ENCODE data around the gene CXorf49B.
"Not testable (repeated sequence)": the region's sequence is repeated elsewhere in the genome, so short reads cannot be mapped to it uniquely, and the experiment has no call there.

The CXorf49B gene
- total RNA-seq, result 0 reads per million in 3 experiments

GRCh38 chrX:71763049-71763448 is at the start of gene CXorf49B:
Gene CXorf49B (plus strand): TSS chrX:71763349. CDS start chrX:71763424, 75 bp downstream.
- not testable (repeated sequence) for DNase-seq

- not testable (repeated sequence) for DNase-seq
Observed at GRCh38 chrX:71714064-71714463, 49.1 kb upstream of the CXorf49B start.

- not testable (repeated sequence) for DNase-seq
Observed at GRCh38 chrX:71715551-71715950, 47.6 kb upstream of the CXorf49B start.

DNA sequence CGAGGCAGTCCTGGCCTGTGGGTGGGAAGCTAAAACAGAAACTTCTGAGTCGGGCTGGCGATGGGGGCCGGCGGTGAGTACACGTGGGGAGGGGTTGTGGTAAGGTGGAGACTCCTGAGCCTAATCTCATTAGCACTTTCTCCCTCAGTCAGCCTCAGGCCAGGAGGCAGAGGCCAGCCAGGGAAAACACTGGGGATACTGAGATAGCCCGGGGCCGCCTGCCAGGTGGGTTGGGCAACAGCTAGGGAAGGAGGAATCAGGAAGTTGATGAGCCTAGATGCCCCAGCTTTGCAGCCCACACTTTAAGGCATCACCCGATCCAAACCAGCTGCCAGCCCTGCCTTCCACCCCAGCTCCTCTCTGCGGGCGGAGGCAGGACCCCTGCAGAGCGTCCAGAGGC is 46.8 kb upstream of the CXorf49B start:
- DNase-seq, result not testable (repeated sequence)

GRCh38 chrX:71718185-71718584 is 45.0 kb upstream of the CXorf49B start, which contains the start of gene CXorf49:
Gene CXorf49 (minus strand): TSS chrX:71718285. CDS start chrX:71718151, 134 bp downstream.
- not testable (repeated sequence) for DNase-seq

- DNase-seq, result not testable (repeated sequence)
Observed at GRCh38 chrX:71719195-71719594, 44.0 kb upstream of the CXorf49B start.

GRCh38 chrX:71720289-71720886 is 42.8 kb upstream of the CXorf49B start:
- DNase-seq, result not testable (repeated sequence)

GRCh38 chrX:71760688-71761281 is 2.4 kb upstream of the CXorf49B start:
- DNase-seq, result not testable (repeated sequence)

- not testable (repeated sequence) for DNase-seq
Observed at GRCh38 chrX:71764832-71765231, 1.7 kb downstream of the CXorf49B start.

DNA sequence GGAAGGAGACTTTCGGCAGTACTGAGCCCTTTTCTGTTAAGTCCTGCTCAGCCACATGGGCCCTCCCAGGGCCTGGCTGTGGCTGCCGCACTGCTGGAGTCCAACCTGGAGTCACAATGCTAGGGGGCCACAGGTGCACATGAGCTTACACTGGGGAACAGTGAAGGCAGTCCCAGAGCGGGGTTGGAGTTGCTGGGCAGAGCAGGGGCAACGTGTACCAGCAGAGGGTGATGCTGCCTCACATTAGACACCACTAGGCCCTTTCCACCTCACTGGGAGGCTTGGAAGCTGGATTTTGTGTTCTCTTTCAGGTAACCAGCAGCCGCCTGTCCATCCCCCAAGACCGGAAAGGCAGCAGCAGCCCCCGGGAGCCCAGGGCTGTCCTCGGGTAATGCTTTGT is 2.5 kb downstream of the CXorf49B start:
- DNase-seq, result not testable (repeated sequence)

DNA sequence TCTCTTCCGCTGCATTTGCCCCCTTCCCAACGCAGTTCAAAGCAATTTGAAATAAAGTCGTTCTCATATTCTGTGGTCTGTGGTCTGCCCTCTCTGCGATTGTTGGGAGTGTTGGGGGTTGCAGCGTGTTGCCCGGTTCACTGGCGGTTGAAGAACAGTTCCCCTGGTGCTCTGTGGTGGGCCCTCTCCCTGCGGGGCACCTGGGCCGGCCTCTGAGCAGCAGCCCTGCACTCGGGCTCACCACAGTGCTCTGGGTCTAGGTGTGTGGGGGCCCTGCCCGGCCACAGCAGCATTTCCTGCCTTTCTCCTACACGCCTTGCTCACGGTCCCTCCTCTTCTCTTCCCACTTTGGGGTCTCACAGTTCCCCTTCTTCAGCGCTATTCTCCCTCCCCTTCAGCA is 4.0 kb downstream of the CXorf49B start:
- not testable (repeated sequence) for DNase-seq

DNA sequence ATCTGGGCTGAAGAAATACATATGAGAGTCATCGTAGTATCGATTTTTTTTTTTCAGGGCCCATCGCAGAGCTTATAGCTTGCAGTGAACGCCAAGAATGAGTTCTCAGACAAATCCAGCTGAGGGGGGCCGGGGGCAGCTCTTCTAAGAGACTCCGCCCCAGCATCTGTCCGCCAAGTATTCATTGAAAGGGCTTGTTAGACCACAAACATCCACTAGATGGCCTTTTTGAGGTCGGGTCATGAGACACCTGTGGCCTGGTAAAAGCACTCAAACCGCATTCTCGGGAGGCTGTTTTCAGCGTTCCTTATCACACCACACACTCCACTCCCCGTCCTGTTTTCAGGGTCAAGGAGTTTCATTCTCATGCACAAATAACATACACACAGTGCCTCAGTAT is 15.2 kb downstream of the CXorf49B start:
- not testable (repeated sequence) for DNase-seq

DNA sequence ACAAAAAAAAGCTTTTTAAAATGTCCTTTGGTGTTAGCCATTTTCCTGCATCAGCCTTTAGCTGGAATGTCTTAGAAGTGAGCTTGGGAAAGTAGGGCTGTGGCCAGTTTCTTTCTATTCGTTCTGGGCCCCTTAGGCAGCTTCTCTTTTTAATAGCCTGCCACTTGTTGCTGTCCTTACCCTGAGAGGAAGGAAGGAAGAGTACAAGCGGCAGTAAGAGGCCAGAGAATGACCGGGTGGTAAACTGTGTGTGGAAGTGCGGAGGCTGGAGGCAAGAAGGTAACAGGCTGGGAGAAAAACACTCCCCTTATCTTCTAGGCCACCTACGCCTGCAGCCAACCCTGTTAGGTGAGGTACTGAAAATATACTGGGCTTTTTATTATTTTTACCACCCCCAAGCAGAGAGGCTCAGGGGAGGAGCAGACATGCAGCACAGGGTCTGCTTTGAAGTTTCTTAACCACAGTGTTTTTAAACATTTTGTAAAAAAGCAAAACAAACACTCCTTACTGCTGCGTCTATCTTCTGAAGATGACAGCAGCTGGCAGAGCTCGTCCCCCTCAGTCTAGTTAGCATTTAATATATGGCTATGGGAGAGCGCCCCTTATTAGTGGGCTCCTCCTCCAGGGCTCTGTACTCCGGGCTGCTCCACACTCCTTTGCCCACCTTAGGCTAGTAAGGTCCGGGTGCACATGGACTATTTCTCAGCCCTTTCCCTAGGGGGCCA is 19.2 kb downstream of the CXorf49B start:
- not testable (repeated sequence) for DNase-seq

DNA sequence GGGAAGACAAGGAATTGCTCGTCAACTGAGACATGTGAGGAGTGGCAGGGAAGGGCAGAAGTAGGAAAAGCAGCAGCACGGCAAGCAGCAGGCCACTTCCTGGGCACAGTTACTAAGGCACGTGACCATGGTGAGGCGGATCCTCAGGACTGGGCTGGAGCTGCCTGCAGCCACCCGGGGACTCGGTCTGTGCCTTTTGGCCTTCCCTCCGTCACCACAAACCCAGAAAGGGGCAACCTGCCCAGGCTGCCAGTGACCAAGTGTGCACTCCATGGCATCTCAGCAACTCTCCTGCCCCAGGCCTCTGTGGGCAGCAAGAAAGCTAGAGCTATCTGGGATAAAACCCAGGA is 19.8 kb downstream of the CXorf49B start:
- DNase-seq, result not testable (repeated sequence)

GRCh38 chrX:71783569-71784347 is 20.6 kb downstream of the CXorf49B start:
- not testable (repeated sequence) for DNase-seq

DNA sequence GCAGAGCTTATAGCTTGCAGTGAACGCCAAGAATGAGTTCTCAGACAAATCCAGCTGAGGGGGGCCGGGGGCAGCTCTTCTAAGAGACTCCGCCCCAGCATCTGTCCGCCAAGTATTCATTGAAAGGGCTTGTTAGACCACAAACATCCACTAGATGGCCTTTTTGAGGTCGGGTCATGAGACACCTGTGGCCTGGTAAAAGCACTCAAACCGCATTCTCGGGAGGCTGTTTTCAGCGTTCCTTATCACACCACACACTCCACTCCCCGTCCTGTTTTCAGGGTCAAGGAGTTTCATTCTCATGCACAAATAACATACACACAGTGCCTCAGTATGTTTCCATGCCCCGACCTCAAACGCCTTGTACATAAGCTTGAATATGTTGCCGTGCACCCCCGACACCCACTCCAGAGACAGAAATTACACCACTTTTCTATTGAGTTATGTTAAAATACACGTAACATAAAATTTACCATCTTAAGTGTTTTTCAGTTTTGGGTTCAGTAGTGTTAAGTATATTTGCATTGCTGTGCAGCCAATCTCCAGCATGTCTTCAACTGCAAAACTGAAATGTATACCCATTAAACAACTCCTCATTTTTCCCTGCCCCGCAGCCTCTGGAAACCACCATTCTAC is 21.3 kb downstream of the CXorf49B start:
- not testable (repeated sequence) for DNase-seq

- DNase-seq, result not testable (repeated sequence)
Observed at GRCh38 chrX:71806450-71806849, 43.3 kb downstream of the CXorf49B start.

GRCh38 chrX:71809886-71810285 is 46.7 kb downstream of the CXorf49B start:
- DNase-seq, result no peak

- no peak for DNase-seq
Observed at GRCh38 chrX:71814123-71814912, 51.2 kb downstream of the CXorf49B start.

GRCh38 chrX:71815121-71815905 is 52.2 kb downstream of the CXorf49B start:
- no peak for DNase-seq

- no peak for DNase-seq
Observed at GRCh38 chrX:71815906-71816156, 52.7 kb downstream of the CXorf49B start.

All from central memory CD4-positive, alpha-beta T cell (primary cell).